A549 (cell line): ENCODE data around the gene CLEC20A. TPM values are rescaled to one million over a fixed set of nuclear protein-coding genes. Genes with fewer than 3 reads are reported as not detected.

Source experiments
- ATAC-seq, 2 experiments: fragments of 200-7000 bp in 1 of 2; fragments of >200 bp in 1 of 2; cut with Nextera tagmentation in 1 of 2; cut with Tn5 transposase in 1 of 2; 3 replicates each; pipeline versions ENCODE4 v1.8.0 to v1.9.1; 2018 to 2020; ENCODE audit warnings: mild to moderate bottlenecking in 1 of 2, moderate library complexity in 1 of 2
- CTCF ChIA-PET: fragments of 300-600 bp; sonication (Branson Sonifier 250); formaldehyde crosslinking; extraction: SDS; loops from one replicate; lab custom pipeline; 2021; ENCODE audit warnings: antibody characterized with exemption, inconsistent platforms; lab: Yijun Ruan, JAX
- POLR2A ChIA-PET: fragments of 350-600 bp; formaldehyde crosslinking; extraction: SDS; loops from one replicate; lab custom pipeline; 2021; ENCODE audit warnings: antibody characterized with exemption, inconsistent platforms; lab: Yijun Ruan, JAX
- DNase-seq, 2 experiments: peaks; one replicate each; pipeline versions ENCODE4 v3.0.0 to v3.0.0-alpha.2; 2011 to 2016; ENCODE audit warnings: low read depth in 1 of 2, low spot score in 1 of 2
- FAIRE-seq: peaks from 2 replicates; lab custom pipeline; 2011; peaks lifted over from hg19 to GRCh38; lab: Jason Lieb, UNC
- H3K27ac ChIP-seq, 2 experiments: fragments of >200 bp; sonication (Bioruptor Twin); formaldehyde crosslinking; 3 replicates each; pipeline ENCODE4 v1.5.1; 2016 to 2017
- H3K4me1 ChIP-seq: fragments of >200 bp; sonication (Bioruptor Twin); formaldehyde crosslinking; 3 replicates; pipeline ENCODE4 v1.6.1; 2016
- H3K4me2 ChIP-seq: fragments of >200 bp; sonication (Bioruptor Twin); formaldehyde crosslinking; 3 replicates; pipeline ENCODE4 v1.6.1; 2016
- H3K4me3 ChIP-seq: fragments of >200 bp; sonication (Bioruptor Twin); formaldehyde crosslinking; 3 replicates; pipeline ENCODE4 v1.5.1; 2016
- H3K9me3 ChIP-seq: fragments of >200 bp; sonication (Bioruptor Twin); formaldehyde crosslinking; 3 replicates; pipeline ENCODE4 v1.6.1; 2016
- ATOH8 ChIP-seq: fragments of 250-450 bp; sonication (Bioruptor Pico); IDR thresholded peaks from 2 replicates; pipeline ENCODE4 v1.5.0; 2020; ENCODE audit warnings: low read depth, mild to moderate bottlenecking, moderate library complexity
- CBX8 ChIP-seq: fragments of 200-600 bp; sonication (generic); IDR thresholded peaks from 2 replicates; pipeline ENCODE4 v1.6.1; 2016
- CEBPB ChIP-seq, 2 experiments: fragments of >200 bp in 1 of 2; sonication (Bioruptor Twin) in 1 of 2; formaldehyde crosslinking in 1 of 2; IDR thresholded peaks; 2 replicates each; pipeline ENCODE4 v1.6.1; 2012 to 2016
- CHD2 ChIP-seq: fragments of 150-350 bp; IDR thresholded peaks from 2 replicates; pipeline ENCODE4 v1.6.1; 2014; ENCODE audit warnings: low read length; ENCODE audit not compliant: partially characterized antibody
- CHD4 ChIP-seq: fragments of 200-600 bp; sonication (generic); IDR thresholded peaks from 2 replicates; pipeline ENCODE4 v1.6.1; 2016; ENCODE audit warnings: antibody characterized with exemption, mild to moderate bottlenecking, borderline replicate concordance
- CTCF ChIP-seq: fragments of >200 bp; sonication (Bioruptor Twin); formaldehyde crosslinking; IDR thresholded peaks from 3 replicates; pipeline ENCODE4 v1.5.1; 2016
- ELK1 ChIP-seq: fragments of 150-350 bp; IDR thresholded peaks from 2 replicates; pipeline ENCODE4 v1.6.1; 2014; ENCODE audit warnings: low read depth, mild to moderate bottlenecking, low read length
- FOSL2 ChIP-seq, 2 experiments: fragments of 450-650 bp in 1 of 2; fragments of >200 bp in 1 of 2; sonication (Bioruptor Twin) in 1 of 2; formaldehyde crosslinking; IDR thresholded peaks; 2 replicates each; pipeline versions ENCODE4 v1.5.0 to v1.6.1; 2016 to 2020; ENCODE audit warnings: mild to moderate bottlenecking in 1 of 2, moderate library complexity in 1 of 2
- FOXS1 ChIP-seq: fragments of 250-450 bp; sonication (Bioruptor Pico); IDR thresholded peaks from 2 replicates; pipeline ENCODE4 v1.5.0; 2020; ENCODE audit warnings: mild to moderate bottlenecking, moderate library complexity
- HDAC2 ChIP-seq: fragments of 200-600 bp; sonication (generic); IDR thresholded peaks from 2 replicates; pipeline ENCODE4 v1.6.1; 2016
- HOXA7 ChIP-seq: fragments of 250-450 bp; sonication (Bioruptor Pico); IDR thresholded peaks from 2 replicates; pipeline ENCODE4 v1.5.0; 2020; ENCODE audit warnings: mild to moderate bottlenecking, moderate library complexity
- HOXB5 ChIP-seq: fragments of 250-450 bp; sonication (Bioruptor Pico); IDR thresholded peaks from 2 replicates; pipeline ENCODE4 v1.5.0; 2020; ENCODE audit warnings: mild to moderate bottlenecking, moderate library complexity
- KDM5A ChIP-seq: fragments of 200-600 bp; sonication (generic); IDR thresholded peaks from 2 replicates; pipeline ENCODE4 v1.6.1; 2016; ENCODE audit warnings: antibody characterized with exemption, mild to moderate bottlenecking
- NPAS2 ChIP-seq: fragments of 250-450 bp; sonication (Bioruptor Pico); IDR thresholded peaks from 2 replicates; pipeline ENCODE4 v1.8.0; 2022; ENCODE audit warnings: mild to moderate bottlenecking, moderate library complexity, borderline replicate concordance
- POLR2A ChIP-seq: IDR thresholded peaks from 2 replicates; pipeline ENCODE4 v1.6.1; 2012; ENCODE audit warnings: mild to moderate bottlenecking, low read length
- POLR2AphosphoS2 ChIP-seq: conservative IDR thresholded peaks from 2 replicates; pipeline ENCODE4 v1.6.1; 2012; ENCODE audit warnings: low read length, improper control_type of control experiment, inconsistent platforms
- RFX5 ChIP-seq: fragments of 450-650 bp; IDR thresholded peaks from 2 replicates; pipeline ENCODE4 v1.7.1; 2014; ENCODE audit warnings: antibody characterized with exemption, mild to moderate bottlenecking, moderate library complexity
- RNF2 ChIP-seq: fragments of 200-600 bp; sonication (generic); IDR thresholded peaks from 2 replicates; pipeline ENCODE4 v1.6.1; 2016; ENCODE audit warnings: low read depth, mild to moderate bottlenecking, antibody characterized with exemption, moderate library complexity, borderline replicate concordance
- SMC3 ChIP-seq: fragments of >200 bp; sonication (Bioruptor Twin); formaldehyde crosslinking; IDR thresholded peaks from 3 replicates; pipeline ENCODE4 v1.6.1; 2018; ENCODE audit warnings: inconsistent platforms
- TFCP2L1 ChIP-seq: fragments of 250-450 bp; sonication (Bioruptor Pico); IDR thresholded peaks from 2 replicates; pipeline ENCODE4 v1.5.0; 2021; ENCODE audit warnings: mild to moderate bottlenecking
- USF2 ChIP-seq: fragments of 450-650 bp; IDR thresholded peaks from 2 replicates; pipeline ENCODE4 v1.6.1; 2014; ENCODE audit warnings: antibody characterized with exemption
- ZFP36 ChIP-seq: fragments of 450-650 bp; IDR thresholded peaks from 2 replicates; pipeline ENCODE4 v1.6.1; 2014; ENCODE audit warnings: borderline replicate concordance; ENCODE audit not compliant: partially characterized antibody
- ZSCAN20 ChIP-seq: fragments of 250-450 bp; sonication (Bioruptor Pico); IDR thresholded peaks from 2 replicates; pipeline ENCODE4 v1.8.0; 2022; ENCODE audit warnings: mild to moderate bottlenecking, moderate library complexity
- WGBS: methylation state at CpG from one replicate; pipeline ENCODE4 v1.1.6; 2017; ENCODE audit errors: missing lambda C conversion rate; 5-methylcytosine and 5-hydroxymethylcytosine counted together
- polyA plus RNA-seq, 4 experiments: library from polyadenylated mRNA; depleted of rRNA in 3 of 4; stranded (reverse); fragments of >200 nt; fragmentation: RNase III in 1 of 4; extraction: RNeasy Plus Mini Kit Qiagen cat#74134 plus additional on column Dnase treatment in 1 of 4; gene quantifications; 2 replicates in 3 of 4; 3 replicates in 1 of 4; pipeline ENCODE4 v1.2.3, GENCODE V29; 2011 to 2017

The CLEC20A gene
- polyA plus RNA-seq, 2 of the 4 experiments (the other 2 are of a cell fraction) = not detected

GRCh38 chr1:178512566-178513277 is 16.0 kb upstream of the CLEC20A start, which contains the start of gene TEX35:
TSS of gene TEX35 (plus strand) at chr1:178513109. CDS start at chr1:178513189, 80 bp downstream.
- FAIRE-seq = no peak
- H3K4me2 ChIP-seq = no peak within 1 kb of the TSS
- no peak for ATAC-seq
- DNase-seq = no peak
- CTCF ChIA-PET = interaction anchor here (1.0 to 7.4 kb wide), 2 partner anchors 11 to 212 kb away, joined by 3 to 54 read pairs; no protein-coding TSS in a partner anchor
- WGBS = 80% methylated on average over 19 of the region's 19 CpGs
- H3K4me1 ChIP-seq = no peaks in the 10 kb centered on the region
- no peak within 1 kb of the TSS for H3K27ac ChIP-seq
- no peak for TF ChIP-seq CTCF
- no peak for TF ChIP-seq CBX8
- no peak for TF ChIP-seq TFCP2L1 (CRISPR knock-in tag)
- TF ChIP-seq ZFP36 = no peak
- no peak for TF ChIP-seq ELK1
- TF ChIP-seq CEBPB (IDR thresholded peaks at IDR 0.05) = no peak
- no peak for TF ChIP-seq USF2
- no peak for TF ChIP-seq ATOH8
- TF ChIP-seq RFX5 = no peak
- TF ChIP-seq ZSCAN20 = no peak
- TF ChIP-seq CHD4 = no peak
- TF ChIP-seq KDM5A = no peak
- no peak for TF ChIP-seq NPAS2 (CRISPR knock-in tag)
- no peak for TF ChIP-seq FOXS1
- no peak for TF ChIP-seq CHD2
- no peak for TF ChIP-seq POLR2A
- TF ChIP-seq SMC3 = no peak
- TF ChIP-seq RNF2 = no peak
- TF ChIP-seq, all 56 proteins: peak for 0
- POLR2A ChIA-PET = no interaction called here
- Histone ChIP-seq H3K4me3 (no peak within 1 kb of the TSS), H3K9me3 (no peaks in the 10 kb centered on the region)

- no peak for FAIRE-seq
- ATAC-seq = no peak
- Histone ChIP-seq H3K27ac (no peak overlapping the region), H3K4me1 (no peaks in the 10 kb centered on the region), H3K4me3 (no peak overlapping the region)
- 79% methylated on average over 4 of the region's 4 CpGs for WGBS
- TF ChIP-seq TFCP2L1 (CRISPR knock-in tag) (no peak), POLR2AphosphoS2 (no peak), RNF2 (no peak), HOXB5 (no peak), FOSL2 (IDR thresholded peaks at IDR 0.05) (no peak), FOSL2 (CRISPR knock-in tag; IDR thresholded peaks at IDR 0.05) (no peak), CTCF (no peak), HOXA7 (no peak), CHD2 (no peak), HDAC2 (no peak)
- TF ChIP-seq, all 56 proteins: peak for 0
- CTCF ChIA-PET = interaction anchor here (0.9 to 1.3 kb wide), 2 partner anchors 210 to 492 kb away, joined by 3 to 4 read pairs; no protein-coding TSS in a partner anchor
- DNase-seq = no peak
- Histone ChIP-seq H3K4me2 (no peak overlapping the region), H3K9me3 (no peaks in the 10 kb centered on the region)
- POLR2A ChIA-PET = no interaction called here
These were observed 13.4 kb upstream of the CLEC20A start for GRCh38 chr1:178510155-178510554.
